ENCODE results near the gene SPTBN1. TPM values are rescaled to one million over a fixed set of nuclear protein-coding genes. Genes with fewer than 3 reads are reported as not detected.

SPTBN1 gene
- total and polyA plus RNA-seq, 9 of the 15 experiments (the other 6 are each of a cell fraction or from before 2014, with no cell fraction given): 8.9 to 66.8 (median 31.4) TPM

DNA sequence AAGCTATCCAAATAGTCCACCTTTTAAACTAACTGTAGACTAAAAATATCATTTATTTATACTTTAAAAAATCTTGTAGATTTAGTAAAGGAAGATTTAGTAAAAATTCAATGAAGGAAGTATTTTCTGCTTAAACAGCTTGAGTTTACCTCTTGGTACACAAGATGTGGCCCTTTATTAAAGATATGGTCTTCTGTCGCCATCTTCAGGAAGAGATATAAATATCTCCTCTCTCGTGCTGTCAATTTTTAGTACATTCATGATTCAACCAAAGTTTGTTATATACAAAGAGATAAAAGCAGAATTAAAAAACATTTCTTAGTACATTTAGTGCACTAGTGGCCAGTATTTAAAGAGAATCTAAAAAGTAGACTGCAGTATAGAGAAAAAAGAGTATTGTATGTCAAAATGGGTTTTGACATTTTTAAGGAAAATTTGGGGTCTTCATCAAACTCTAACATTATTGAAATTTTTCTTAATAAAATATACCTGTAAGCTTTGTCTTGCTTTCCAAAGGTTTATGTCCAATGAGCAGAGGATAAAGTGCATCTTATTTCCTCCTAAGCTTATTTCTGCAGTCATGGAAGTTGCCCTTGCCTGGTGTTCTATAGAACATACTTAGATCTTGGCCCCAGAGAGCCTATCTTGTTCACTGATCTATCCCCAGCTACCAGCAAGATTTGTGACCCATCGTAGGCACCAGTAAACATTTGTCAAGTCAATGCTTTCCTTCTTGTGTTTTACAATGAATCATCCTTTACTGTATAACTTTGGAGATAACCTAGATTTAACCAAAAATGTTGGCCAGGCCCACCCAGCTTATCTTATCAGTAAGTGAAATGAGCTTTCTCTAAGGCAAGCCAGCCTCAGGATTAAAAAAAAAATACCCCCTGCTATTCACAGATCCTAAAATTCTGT lies 248.8 kb downstream of the SPTBN1 start (continued):
- TF ChIP-seq FOXK2 (conservative IDR thresholded peaks at IDR 0.05 in 1 of 2, IDR thresholded peaks at IDR 0.05 in 1 of 2; ENCODE audit: low read depth in 2 of 2) (0 out of 4 replicates have a peak, but pooled peaks of 1 of the 2 experiments have one; percentile 15), SMC3 (conservative IDR thresholded peaks at IDR 0.05; ENCODE audit: insufficient read depth, low read depth, low read length) (peak; percentile 35; the same call in 1 of the 2 replicates), MEIS2 (IDR thresholded peaks at IDR 0.05; ENCODE audit: partially characterized antibody) (peak; percentile 16), YBX1 (IDR thresholded peaks at IDR 0.05) (no peak), FOSL1 (tag; conservative IDR thresholded peaks at IDR 0.05) (peak; percentile 74), REST (IDR thresholded peaks at IDR 0.05; ENCODE audit: borderline replicate concordance) (peak; percentile 65; the same call in 1 of the 2 replicates), REST (CRISPR knock-in tag; IDR thresholded peaks at IDR 0.05; ENCODE audit: low read depth) (no peak), JUND (IDR thresholded peaks at IDR 0.05; ENCODE audit: borderline replicate concordance, low read depth, low read length) (0 out of 2 replicates have a peak, but pooled peaks have one; percentile 36), JUND (tag; IDR thresholded peaks at IDR 0.05; ENCODE audit: borderline replicate concordance, low read depth, low read length) (no peak; the same call in 2 of the 3 replicates), FOXA3 (CRISPR knock-in tag; conservative IDR thresholded peaks at IDR 0.05 in 1 of 2, IDR thresholded peaks at IDR 0.05 in 1 of 2) (peak in 1 of 2 experiments; percentile 12; a peak in 1 of 4 replicates), RCOR1 (IDR thresholded peaks at IDR 0.05; ENCODE audit: borderline replicate concordance in 1 of 2, low read depth in 2 of 2, low read length in 2 of 2) (peak in 1 of 2 experiments; percentile 65; a peak in 1 of 4 replicates)
- TF ChIP-seq, protein P1, sequence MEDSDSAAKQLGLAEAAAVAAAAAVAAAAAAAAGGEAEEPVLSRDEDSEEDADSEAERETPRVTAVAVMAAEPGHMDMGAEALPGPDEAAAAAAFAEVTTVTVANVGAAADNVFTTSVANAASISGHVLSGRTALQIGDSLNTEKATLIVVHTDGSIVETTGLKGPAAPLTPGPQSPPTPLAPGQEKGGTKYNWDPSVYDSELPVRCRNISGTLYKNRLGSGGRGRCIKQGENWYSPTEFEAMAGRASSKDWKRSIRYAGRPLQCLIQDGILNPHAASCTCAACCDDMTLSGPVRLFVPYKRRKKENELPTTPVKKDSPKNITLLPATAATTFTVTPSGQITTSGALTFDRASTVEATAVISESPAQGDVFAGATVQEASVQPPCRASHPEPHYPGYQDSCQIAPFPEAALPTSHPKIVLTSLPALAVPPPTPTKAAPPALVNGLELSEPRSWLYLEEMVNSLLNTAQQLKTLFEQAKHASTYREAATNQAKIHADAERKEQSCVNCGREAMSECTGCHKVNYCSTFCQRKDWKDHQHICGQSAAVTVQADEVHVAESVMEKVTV (CRISPR knock-in tag; IDR thresholded peaks at IDR 0.05): peak; percentile 71

All from K562 (cell line).